ENCODE data around the gene OOSP4A.

GRCh38 chr11:59967677-59968394 is 4.0 kb downstream of the OOSP4A start:
- TF ChIP-seq POLR2A (IDR thresholded peaks at IDR 0.05): no peak
- no peak for TF ChIP-seq CTCF (IDR thresholded peaks at IDR 0.05 in 4 of 5, conservative IDR thresholded peaks at IDR 0.05 in 1 of 5)

Measured in gastrocnemius medialis (tissue), 4 donors.